ENCODE results near the gene CACNA1S.

Gene CACNA1S

DNA sequence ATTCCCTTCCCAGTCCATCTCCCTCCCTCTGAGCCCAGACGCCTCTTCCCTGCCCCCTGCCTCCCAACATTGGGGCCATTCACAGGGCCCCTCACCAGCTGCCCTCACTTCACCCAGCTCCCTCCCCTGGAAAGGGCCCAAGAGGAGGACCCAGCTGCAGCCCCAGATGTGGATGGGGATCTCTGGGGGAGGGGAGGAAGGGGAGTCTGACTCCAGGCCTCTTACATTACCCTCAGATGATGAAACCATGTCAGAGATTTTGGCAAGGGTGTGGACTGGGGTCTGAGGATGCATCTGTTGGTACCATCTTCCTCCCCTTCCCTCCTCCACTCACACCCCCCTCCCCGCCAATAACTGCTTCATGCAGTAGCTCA is 87.6 kb downstream of the CACNA1S start:
- no peaks in the 10 kb centered on the region for H3K9me3 ChIP-seq (ENCODE audit: insufficient read depth, low read length)
- no peak overlapping the region for H2AFZ ChIP-seq (ENCODE audit: low read depth, low read length)
- no peaks in the 10 kb centered on the region for H3K27me3 ChIP-seq (ENCODE audit: low read depth, low read length)
- TF ChIP-seq EZH2phosphoT487 (IDR thresholded peaks at IDR 0.05; ENCODE audit: low read depth) = no peak
- TF ChIP-seq, protein P1, sequence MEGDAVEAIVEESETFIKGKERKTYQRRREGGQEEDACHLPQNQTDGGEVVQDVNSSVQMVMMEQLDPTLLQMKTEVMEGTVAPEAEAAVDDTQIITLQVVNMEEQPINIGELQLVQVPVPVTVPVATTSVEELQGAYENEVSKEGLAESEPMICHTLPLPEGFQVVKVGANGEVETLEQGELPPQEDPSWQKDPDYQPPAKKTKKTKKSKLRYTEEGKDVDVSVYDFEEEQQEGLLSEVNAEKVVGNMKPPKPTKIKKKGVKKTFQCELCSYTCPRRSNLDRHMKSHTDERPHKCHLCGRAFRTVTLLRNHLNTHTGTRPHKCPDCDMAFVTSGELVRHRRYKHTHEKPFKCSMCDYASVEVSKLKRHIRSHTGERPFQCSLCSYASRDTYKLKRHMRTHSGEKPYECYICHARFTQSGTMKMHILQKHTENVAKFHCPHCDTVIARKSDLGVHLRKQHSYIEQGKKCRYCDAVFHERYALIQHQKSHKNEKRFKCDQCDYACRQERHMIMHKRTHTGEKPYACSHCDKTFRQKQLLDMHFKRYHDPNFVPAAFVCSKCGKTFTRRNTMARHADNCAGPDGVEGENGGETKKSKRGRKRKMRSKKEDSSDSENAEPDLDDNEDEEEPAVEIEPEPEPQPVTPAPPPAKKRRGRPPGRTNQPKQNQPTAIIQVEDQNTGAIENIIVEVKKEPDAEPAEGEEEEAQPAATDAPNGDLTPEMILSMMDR (IDR thresholded peaks at IDR 0.05; ENCODE audit: low read depth, low read length) = no peak
- H3K4me3 ChIP-seq (ENCODE audit: low read length) = peak overlapping the region; percentile 72
- no peaks in the 10 kb centered on the region for H3K36me3 ChIP-seq (replicated peaks; ENCODE audit: low read depth, low read length)
- peak overlapping the region; percentile 55 for H3K9ac ChIP-seq (ENCODE audit: low read length)
- peaks cover 44% of the 10 kb centered on the region for H3K79me2 ChIP-seq (ENCODE audit: low read length)
- H3K4me2 ChIP-seq (ENCODE audit: low read length) = peak overlapping the region; percentile 91
- no peak overlapping the region for H3K27ac ChIP-seq (ENCODE audit: low read length)
- H3K4me1 ChIP-seq (ENCODE audit: low read length) = peaks cover 62% of the 10 kb centered on the region
- H4K20me1 ChIP-seq (ENCODE audit: insufficient read depth, low read length) = no peaks in the 10 kb centered on the region

DNA sequence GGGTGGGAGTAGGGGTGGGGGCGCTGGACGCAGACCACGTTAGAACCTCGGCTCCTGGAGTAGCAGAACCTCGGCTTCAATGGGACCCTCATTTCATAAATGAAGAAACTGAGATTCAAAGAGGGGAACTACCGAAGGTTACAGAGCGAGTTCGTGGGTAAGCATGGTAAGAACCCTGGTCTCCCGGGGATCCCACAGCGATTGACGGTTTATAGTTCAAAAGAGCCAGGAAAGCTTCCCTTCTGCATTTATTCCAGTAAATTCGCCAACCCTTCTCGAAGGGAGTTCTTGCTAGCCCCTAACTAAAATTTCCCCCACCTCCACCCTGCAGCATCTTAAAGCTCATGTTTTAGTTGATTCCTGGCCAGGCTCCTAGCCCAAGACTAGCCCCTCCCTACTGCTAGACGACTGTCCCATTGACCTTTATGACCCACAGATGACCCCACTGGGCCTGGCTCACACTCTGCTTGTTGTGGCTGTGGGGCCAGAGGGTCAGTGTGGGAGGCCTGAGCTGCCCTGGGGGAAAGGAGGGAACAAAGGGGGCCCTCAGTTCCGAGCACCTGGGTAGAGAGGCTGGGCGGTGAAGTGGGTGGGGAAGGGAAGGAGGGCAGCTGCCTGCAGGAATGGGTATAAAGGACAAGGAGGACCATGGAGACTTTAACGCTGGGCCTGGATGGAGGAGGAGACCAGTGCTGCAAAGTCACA is 88.2 kb downstream of the CACNA1S start:
- H3K27ac ChIP-seq (ENCODE audit: low read length) = peak overlapping the region; percentile 1; the same call in 1 of the 2 replicates
- H3K79me2 ChIP-seq (ENCODE audit: low read length) = peaks cover 48% of the 10 kb centered on the region
- TF ChIP-seq, protein P1 (IDR thresholded peaks at IDR 0.05; ENCODE audit: low read depth, low read length) = no peak
- TF ChIP-seq EZH2phosphoT487 (IDR thresholded peaks at IDR 0.05; ENCODE audit: low read depth) = no peak
- peak overlapping the region; percentile 72 for H3K4me3 ChIP-seq (ENCODE audit: low read length)
- H4K20me1 ChIP-seq (ENCODE audit: insufficient read depth, low read length) = no peaks in the 10 kb centered on the region
- no peaks in the 10 kb centered on the region for H3K27me3 ChIP-seq (ENCODE audit: low read depth, low read length)
- H3K4me2 ChIP-seq (ENCODE audit: low read length) = peak overlapping the region; percentile 91
- peak overlapping the region; percentile 55 for H3K9ac ChIP-seq (ENCODE audit: low read length)
- peak overlapping the region; percentile 10; the same call in 1 of the 2 replicates for H2AFZ ChIP-seq (ENCODE audit: low read depth, low read length)
- peaks cover 68% of the 10 kb centered on the region for H3K4me1 ChIP-seq (ENCODE audit: low read length)
- no peaks in the 10 kb centered on the region for H3K36me3 ChIP-seq (replicated peaks; ENCODE audit: low read depth, low read length)
- no peaks in the 10 kb centered on the region for H3K9me3 ChIP-seq (ENCODE audit: insufficient read depth, low read length)

DNA sequence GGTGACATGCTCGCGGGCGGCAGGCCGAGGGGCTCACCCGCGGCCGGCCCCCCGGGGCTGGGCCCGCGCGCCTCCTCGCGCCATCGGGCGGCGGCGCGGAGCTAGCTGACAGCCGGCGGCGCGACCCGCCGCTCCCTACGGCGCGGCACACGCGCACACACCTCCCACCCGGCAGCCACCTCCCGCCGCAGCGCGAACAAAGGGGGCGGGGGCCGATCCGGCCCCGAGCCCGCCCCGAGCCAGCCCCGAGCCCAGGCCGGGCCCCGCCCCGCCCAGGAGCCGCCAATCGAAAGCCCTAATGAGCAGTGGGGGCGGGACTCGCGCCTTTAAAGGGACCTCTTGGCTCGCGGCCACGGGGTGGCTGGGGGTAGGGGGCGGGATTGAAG is 88.7 kb downstream of the CACNA1S start, which contains the start of gene KIF21B:
Gene KIF21B (minus strand): TSS at position 198 of the 386 bp plus-strand sequence. CDS start 331 bp downstream, outside the sequence.
- H3K27ac ChIP-seq (ENCODE audit: low read length) = peak within 1 kb of the TSS; percentile 94
- peak within 1 kb of the TSS; percentile 10; the same call in 1 of the 2 replicates for H2AFZ ChIP-seq (ENCODE audit: low read depth, low read length)

More for the DNA sequence above, 88.7 kb downstream of the CACNA1S start, which contains the start of gene KIF21B:
- peaks cover 54% of the 10 kb centered on the region for H3K79me2 ChIP-seq (ENCODE audit: low read length)
- peak within 1 kb of the TSS; percentile 96 for H3K9ac ChIP-seq (ENCODE audit: low read length)
- peaks cover 1% of the 10 kb centered on the region for H4K20me1 ChIP-seq (ENCODE audit: insufficient read depth, low read length)
- no peaks in the 10 kb centered on the region for H3K9me3 ChIP-seq (ENCODE audit: insufficient read depth, low read length)
- TF ChIP-seq, protein P1 (IDR thresholded peaks at IDR 0.05; ENCODE audit: low read depth, low read length) = no peak
- TF ChIP-seq EZH2phosphoT487 (IDR thresholded peaks at IDR 0.05; ENCODE audit: low read depth) = no peak
- H3K4me2 ChIP-seq (ENCODE audit: low read length) = peak within 1 kb of the TSS; percentile 99
- peak within 1 kb of the TSS; percentile 86 for H3K4me3 ChIP-seq (ENCODE audit: low read length)
- H3K27me3 ChIP-seq (ENCODE audit: low read depth, low read length) = no peaks in the 10 kb centered on the region
- H3K36me3 ChIP-seq (replicated peaks; ENCODE audit: low read depth, low read length) = peaks cover under 1% of the 10 kb centered on the region
- H3K4me1 ChIP-seq (ENCODE audit: low read length) = peaks cover 73% of the 10 kb centered on the region
